ENCODE measurements around the gene PDZK1IP1. TPM values are rescaled to one million over a fixed set of nuclear protein-coding genes. Genes with fewer than 3 reads are reported as not detected.

Gene PDZK1IP1, protein sequence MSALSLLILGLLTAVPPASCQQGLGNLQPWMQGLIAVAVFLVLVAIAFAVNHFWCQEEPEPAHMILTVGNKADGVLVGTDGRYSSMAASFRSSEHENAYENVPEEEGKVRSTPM
- not detected in 2 replicates for total RNA-seq (2014; rRNA removed; shearing (Covaris generic))

GRCh38 chr1:47189844-47190508 is at the start of gene PDZK1IP1:
Gene PDZK1IP1 (minus strand): TSS chr1:47190036. CDS start chr1:47189932, 104 bp downstream.
- in situ Hi-C loops (cut with HindIII; ENCODE audit: low sequenced_read_pairs): no loop called here
- no peak for DNase-seq (ENCODE audit: low spot score)

DNA sequence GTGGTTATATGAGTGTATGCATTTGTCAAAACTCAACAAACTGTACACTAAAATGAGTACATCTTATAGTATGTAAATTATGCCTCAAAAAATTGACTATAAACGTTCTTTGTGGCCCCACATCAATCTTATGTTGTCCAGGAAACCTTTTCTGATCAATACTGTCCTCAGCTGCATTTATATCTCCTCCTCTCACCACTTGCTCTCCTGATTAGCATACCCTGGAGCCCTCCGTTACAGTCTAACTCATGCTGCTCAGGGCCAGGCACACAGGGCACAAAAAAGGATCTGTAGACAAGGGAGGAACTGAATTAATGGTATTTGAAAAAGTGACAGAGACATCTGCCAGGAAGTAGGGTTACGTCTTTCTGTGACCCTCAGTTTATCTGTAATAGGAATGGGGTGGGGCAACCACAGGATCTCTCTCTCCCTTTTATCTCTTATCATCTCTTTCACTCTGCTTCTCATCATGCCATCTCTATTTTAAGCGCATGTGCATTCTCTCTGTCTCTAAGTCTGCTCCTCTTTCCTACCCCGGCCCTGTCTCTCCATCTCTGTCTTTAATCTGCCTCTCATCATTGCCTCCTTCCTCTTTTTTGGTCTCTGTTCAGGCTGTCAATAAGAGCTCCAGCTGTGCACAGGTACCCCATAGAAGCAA is 49.2 kb upstream of the PDZK1IP1 start:
- DNase-seq (ENCODE audit: low spot score): no peak
- in situ Hi-C loops (cut with HindIII; ENCODE audit: low sequenced_read_pairs): no loop called here

GRCh38 chr1:47235806-47236205 is 46.0 kb upstream of the PDZK1IP1 start:
- in situ Hi-C loops (cut with HindIII; ENCODE audit: low sequenced_read_pairs): no loop called here
- no peak for DNase-seq (ENCODE audit: low spot score)

DNA sequence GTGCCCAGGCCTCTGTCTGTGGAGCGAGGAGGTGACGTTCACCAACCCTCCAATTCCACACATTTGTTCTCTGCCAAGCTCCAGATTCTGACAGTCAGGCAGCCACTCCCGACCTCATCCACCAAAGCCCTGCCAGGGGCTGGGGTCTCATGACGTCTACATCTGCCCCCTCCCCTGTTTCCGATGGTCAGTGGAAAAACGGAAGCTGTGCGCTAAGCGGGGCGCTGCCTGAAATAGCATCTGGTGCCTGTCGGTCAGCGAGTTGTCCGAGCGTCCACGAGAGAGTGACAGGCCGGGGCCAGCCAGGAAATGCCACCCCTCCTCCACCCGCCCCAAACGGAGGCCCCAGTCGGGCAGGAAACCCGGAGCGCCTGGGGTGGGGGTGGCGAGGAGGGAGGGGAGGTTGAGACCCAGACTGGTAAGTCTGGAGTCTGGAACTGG is 45.4 kb upstream of the PDZK1IP1 start:
- in situ Hi-C loops (cut with HindIII; ENCODE audit: low sequenced_read_pairs): no loop called here
- no peak for DNase-seq (ENCODE audit: low spot score)

GRCh38 chr1:47233186-47233585 is 43.4 kb upstream of the PDZK1IP1 start:
- in situ Hi-C loops (cut with HindIII; ENCODE audit: low sequenced_read_pairs): no loop called here
- no peak for DNase-seq (ENCODE audit: low spot score)

- in situ Hi-C loops (cut with HindIII; ENCODE audit: low sequenced_read_pairs): no loop called here
Observed at GRCh38 chr1:47232187-47232874, 42.5 kb upstream of the PDZK1IP1 start, which contains the start of gene TAL1. Gene TAL1 (minus strand): TSS chr1:47232225. CDS start chr1:47225888, 6,337 bp downstream.

DNA sequence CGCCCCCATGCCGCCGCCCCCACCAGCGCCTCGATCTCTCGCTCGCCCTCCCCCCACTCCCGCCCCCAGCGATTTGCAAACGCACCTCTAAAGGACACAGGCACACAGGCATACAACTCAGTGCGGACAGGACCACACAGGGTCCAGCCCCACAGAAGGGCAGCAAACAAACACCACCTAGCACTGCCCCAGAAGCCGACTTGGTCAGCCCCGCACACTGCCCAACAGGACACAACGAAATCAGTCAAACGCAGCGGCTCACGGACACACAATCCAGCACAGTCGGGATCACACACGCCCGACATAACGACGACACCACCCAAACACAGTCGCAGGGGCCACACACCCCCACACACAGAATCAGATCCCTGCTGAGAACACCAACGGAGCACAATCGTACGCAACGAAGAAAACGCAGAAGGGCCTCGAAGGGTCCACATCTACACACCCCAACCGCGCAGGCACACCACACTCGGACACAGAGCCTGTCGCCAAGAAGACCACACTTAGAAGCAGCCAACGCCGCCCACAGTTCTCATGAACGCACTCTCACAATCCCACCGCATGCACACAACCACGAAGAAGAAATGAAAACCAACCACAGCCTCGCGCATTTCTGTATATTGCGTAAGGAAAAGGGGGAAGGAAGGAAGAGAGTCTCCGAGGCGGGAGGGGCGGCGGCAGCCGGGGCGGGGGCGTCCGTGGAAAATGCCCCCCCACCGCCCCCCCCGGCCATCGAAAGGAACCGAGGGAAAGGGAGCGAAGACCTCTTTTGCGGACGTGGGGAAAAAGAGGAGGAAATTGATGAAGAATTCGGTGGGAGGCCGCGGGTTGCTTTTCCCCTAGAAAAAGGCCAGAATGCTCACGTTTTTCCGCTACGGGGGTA is 41.7 kb upstream of the PDZK1IP1 start:
- peak; percentile 9 for DNase-seq (ENCODE audit: low spot score)
- in situ Hi-C loops (cut with HindIII; ENCODE audit: low sequenced_read_pairs): no loop called here

More at GRCh38 chr1:47232187-47232874, 42.5 kb upstream of the PDZK1IP1 start, which contains the start of gene TAL1:
- no peak for DNase-seq (ENCODE audit: low spot score)

- in situ Hi-C loops (cut with HindIII; ENCODE audit: low sequenced_read_pairs): no loop called here
- DNase-seq (ENCODE audit: low spot score): no peak
Observed at GRCh38 chr1:47230692-47231300, 41.0 kb upstream of the PDZK1IP1 start.

GRCh38 chr1:47229886-47230691 is 40.3 kb upstream of the PDZK1IP1 start:
- in situ Hi-C loops (cut with HindIII; ENCODE audit: low sequenced_read_pairs): no loop called here
- DNase-seq (ENCODE audit: low spot score): no peak

GRCh38 chr1:47229031-47229885 is 39.4 kb upstream of the PDZK1IP1 start:
- in situ Hi-C loops (cut with HindIII; ENCODE audit: low sequenced_read_pairs): no loop called here
- no peak for DNase-seq (ENCODE audit: low spot score)

GRCh38 chr1:47228644-47229030 is 38.8 kb upstream of the PDZK1IP1 start:
- DNase-seq (ENCODE audit: low spot score): no peak
- in situ Hi-C loops (cut with HindIII; ENCODE audit: low sequenced_read_pairs): no loop called here

DNA sequence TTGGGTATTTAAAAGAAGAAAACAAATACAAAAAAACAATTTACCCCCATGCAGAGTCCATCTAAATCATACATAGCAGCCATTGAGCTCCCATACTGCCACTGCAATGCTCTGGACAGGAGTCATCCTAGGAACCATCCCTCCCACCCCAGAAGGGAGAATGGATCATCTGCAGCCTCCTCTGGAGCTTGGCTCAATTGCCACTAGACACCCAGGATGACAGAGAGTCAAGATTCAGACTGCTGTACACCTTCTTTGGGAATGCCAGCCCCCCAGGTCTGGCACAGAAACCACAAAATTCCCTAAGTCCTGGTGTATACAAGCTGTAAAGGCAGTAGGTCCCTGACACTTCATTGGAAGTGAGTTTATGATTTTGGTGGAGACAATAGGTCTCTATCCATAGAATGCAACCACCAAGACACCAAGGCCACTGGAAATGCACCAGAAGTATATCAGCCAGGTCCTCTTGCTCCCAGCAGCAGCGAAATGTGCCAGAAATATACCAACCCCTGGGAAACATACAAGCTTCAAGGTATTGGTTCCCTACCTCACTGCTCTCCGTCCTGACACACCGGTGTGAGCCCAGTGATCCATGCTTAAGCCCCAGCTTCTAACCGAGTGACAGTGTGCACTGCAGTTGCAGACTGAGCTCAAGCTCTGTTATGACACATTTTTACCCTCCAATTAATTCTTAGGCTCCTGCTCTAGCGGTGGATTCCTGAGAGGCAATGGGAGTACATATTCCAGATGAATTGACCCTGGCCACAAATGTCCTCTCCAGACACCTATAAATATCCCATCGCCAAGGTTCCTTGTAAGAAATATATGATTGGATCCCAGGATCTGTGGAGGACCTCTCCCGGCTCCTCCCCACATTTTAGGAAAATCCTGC is 37.8 kb upstream of the PDZK1IP1 start:
- in situ Hi-C loops (cut with HindIII; ENCODE audit: low sequenced_read_pairs): no loop called here
- DNase-seq (ENCODE audit: low spot score): no peak

DNA sequence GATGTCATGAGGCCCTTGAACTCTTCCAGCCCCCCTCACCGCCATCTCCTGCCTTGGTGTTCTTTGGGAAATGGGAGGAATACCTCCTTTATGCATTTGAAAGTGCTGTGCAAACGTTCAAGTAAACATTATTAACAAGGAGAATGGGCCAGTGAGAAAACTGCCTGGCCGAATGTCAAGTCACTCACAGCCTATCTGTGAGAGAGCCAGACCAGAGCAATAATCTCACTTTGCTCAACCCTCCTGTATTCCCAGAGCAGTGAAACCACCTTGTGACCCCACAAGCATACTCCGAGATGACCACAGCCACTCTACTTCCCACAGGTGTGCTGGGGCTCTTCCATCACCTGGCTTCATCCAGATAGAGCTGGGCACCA is 37.0 kb upstream of the PDZK1IP1 start:
- in situ Hi-C loops (cut with HindIII; ENCODE audit: low sequenced_read_pairs): no loop called here
- no peak for DNase-seq (ENCODE audit: low spot score)

DNA sequence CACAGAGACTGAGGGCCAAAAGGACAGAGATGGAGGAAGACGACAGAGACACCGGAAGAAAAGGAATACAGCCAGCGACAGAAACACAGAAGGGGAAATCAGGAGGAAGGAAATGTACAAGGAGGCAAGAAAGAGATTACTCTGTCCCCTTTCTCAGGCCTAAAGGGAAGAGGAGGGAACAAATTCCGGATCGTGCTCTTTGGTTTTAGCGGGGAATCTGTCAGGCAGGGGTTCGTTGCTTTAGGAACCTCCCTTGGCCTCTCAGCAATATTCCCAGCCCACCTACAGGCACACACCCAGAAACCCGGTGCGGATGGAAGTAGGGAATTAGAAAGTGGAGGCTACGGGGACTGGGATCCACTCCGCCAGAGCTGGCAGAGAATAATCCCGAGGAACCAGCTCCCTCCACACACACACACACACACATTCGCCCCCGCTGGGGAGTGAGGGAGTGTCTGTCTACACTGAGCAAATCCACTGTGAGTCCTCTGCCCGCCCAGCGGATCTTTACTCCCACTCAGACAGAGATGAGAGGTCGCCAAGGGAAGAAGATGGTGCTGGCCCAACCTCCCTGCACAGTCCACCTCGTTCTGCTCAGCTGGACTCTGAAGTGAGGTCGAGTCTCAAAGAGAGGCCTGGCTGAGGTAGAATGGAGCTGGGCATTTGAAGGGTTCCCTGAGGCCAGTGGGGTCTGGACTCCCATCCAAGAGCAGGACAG is 36.4 kb upstream of the PDZK1IP1 start:
- in situ Hi-C loops (cut with HindIII; ENCODE audit: low sequenced_read_pairs): no loop called here
- DNase-seq (ENCODE audit: low spot score): no peak

- in situ Hi-C loops (cut with HindIII; ENCODE audit: low sequenced_read_pairs): no loop called here
- no peak for DNase-seq (ENCODE audit: low spot score)
Observed at GRCh38 chr1:47225430-47226100, 35.7 kb upstream of the PDZK1IP1 start.

Data from G401 (cell line).